ENCODE data around the gene HSF2BP. TPM values are rescaled to one million over a fixed set of nuclear protein-coding genes. Genes with fewer than 3 reads are reported as not detected.

HSF2BP gene
- total RNA-seq, 6 experiments from 2014 or later, result 0.33 to 0.90 (median 0.59) TPM

GRCh38 chr21:43578677-43579303 lies 80.5 kb downstream of the HSF2BP start:
- no peak for TF ChIP-seq CTCF (IDR thresholded peaks at IDR 0.05)
- no peak overlapping the region for H3K27ac Mint-ChIP-seq
- no peak for DNase-seq

GRCh38 chr21:43575473-43575844 lies 83.8 kb downstream of the HSF2BP start:
- Mint-ChIP-seq H3K4me3 (no peak overlapping the region), H3K27me3 (ENCODE audit: insufficient read depth) (peaks cover 3% of the 10 kb centered on the region), H3K36me3 (ENCODE audit: low read depth) (no peaks in the 10 kb centered on the region), H3K27ac (no peak overlapping the region), H3K4me1 (ENCODE audit: low read depth) (no peaks in the 10 kb centered on the region), H3K9me3 (no peaks in the 10 kb centered on the region)
- no peak for DNase-seq
- no peak for TF ChIP-seq CTCF (IDR thresholded peaks at IDR 0.05)

More at GRCh38 chr21:43578677-43579303, 80.5 kb downstream of the HSF2BP start:
- no peaks in the 10 kb centered on the region for H3K4me1 Mint-ChIP-seq (ENCODE audit: low read depth)
- peaks cover 3% of the 10 kb centered on the region; the same call in 1 of the 2 replicates for H3K27me3 Mint-ChIP-seq (ENCODE audit: insufficient read depth)
- no peaks in the 10 kb centered on the region for H3K36me3 Mint-ChIP-seq (ENCODE audit: low read depth)
- no peak overlapping the region for H3K4me3 Mint-ChIP-seq
- H3K9me3 Mint-ChIP-seq, result no peaks in the 10 kb centered on the region

- H3K4me1 Mint-ChIP-seq (ENCODE audit: low read depth), result no peaks in the 10 kb centered on the region
- no peak for DNase-seq
- no peaks in the 10 kb centered on the region for H3K36me3 Mint-ChIP-seq (ENCODE audit: low read depth)
- H3K27me3 Mint-ChIP-seq (ENCODE audit: insufficient read depth), result peaks cover 3% of the 10 kb centered on the region
- no peaks in the 10 kb centered on the region for H3K9me3 Mint-ChIP-seq
- H3K4me3 Mint-ChIP-seq, result no peak overlapping the region
- H3K27ac Mint-ChIP-seq, result no peak overlapping the region
- TF ChIP-seq CTCF (IDR thresholded peaks at IDR 0.05), result no peak
Observed at GRCh38 chr21:43574741-43575472, 84.4 kb downstream of the HSF2BP start.

- H3K9me3 Mint-ChIP-seq, result no peaks in the 10 kb centered on the region
- no peak overlapping the region for H3K4me3 Mint-ChIP-seq
- H3K4me1 Mint-ChIP-seq (ENCODE audit: low read depth), result no peaks in the 10 kb centered on the region
- TF ChIP-seq CTCF (IDR thresholded peaks at IDR 0.05), result no peak
- H3K36me3 Mint-ChIP-seq (ENCODE audit: low read depth), result no peaks in the 10 kb centered on the region
- H3K27me3 Mint-ChIP-seq (ENCODE audit: insufficient read depth), result peaks cover 3% of the 10 kb centered on the region
- DNase-seq, result no peak
- no peak overlapping the region for H3K27ac Mint-ChIP-seq
Observed at GRCh38 chr21:43573921-43574320, 85.4 kb downstream of the HSF2BP start.

- no peaks in the 10 kb centered on the region for H3K4me1 Mint-ChIP-seq (ENCODE audit: low read depth)
- H3K27me3 Mint-ChIP-seq (ENCODE audit: insufficient read depth), result peaks cover 1% of the 10 kb centered on the region
- no peaks in the 10 kb centered on the region for H3K36me3 Mint-ChIP-seq (ENCODE audit: low read depth)
- no peak for TF ChIP-seq CTCF (IDR thresholded peaks at IDR 0.05)
- no peak overlapping the region for H3K27ac Mint-ChIP-seq
- DNase-seq, result no peak
- no peak overlapping the region for H3K4me3 Mint-ChIP-seq
- no peaks in the 10 kb centered on the region for H3K9me3 Mint-ChIP-seq
Observed at GRCh38 chr21:43572446-43572845, 86.8 kb downstream of the HSF2BP start.

Measured in HFFc6 (cell line).